RCC 7860 (cell line): ENCODE data around the gene WBP1L.
A peak's percentile ranks its signal among the peaks of the same experiment; 100 is the strongest.
"Not testable (repeated sequence)": the region's sequence is repeated elsewhere in the genome, so short reads cannot be mapped to it uniquely, and the experiment has no call there.

ENCODE experiments used
- DNase-seq: peaks from one replicate; pipeline ENCODE4 v3.0.0-alpha.2; 2015; ENCODE audit warnings: low spot score
- FAIRE-seq: peaks from 2 replicates; lab custom pipeline; 2012; peaks lifted over from hg19 to GRCh38; lab: Jason Lieb, UNC

WBP1L gene

DNA sequence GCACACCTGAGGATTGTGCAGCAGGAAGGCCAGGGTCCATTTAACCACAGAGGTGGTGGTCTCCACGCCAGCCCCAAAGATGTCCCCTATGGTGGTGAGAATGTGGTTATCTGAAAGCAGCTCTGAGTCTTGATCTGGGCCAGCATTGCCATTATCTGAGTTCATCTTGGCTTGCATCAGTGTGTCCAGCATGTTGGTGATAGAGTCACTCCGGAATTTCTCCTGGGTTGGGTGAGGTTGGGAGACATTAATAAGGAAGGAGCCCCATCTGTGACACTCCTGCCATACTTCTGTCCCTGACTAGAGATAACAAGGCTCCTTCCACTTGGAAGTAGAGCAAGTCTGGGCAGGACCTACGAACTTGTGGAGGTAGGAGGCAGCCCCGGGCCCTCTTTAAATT lies 89.2 kb downstream of the WBP1L start:
- DNase-seq (no peak), FAIRE-seq (no peak)

DNA sequence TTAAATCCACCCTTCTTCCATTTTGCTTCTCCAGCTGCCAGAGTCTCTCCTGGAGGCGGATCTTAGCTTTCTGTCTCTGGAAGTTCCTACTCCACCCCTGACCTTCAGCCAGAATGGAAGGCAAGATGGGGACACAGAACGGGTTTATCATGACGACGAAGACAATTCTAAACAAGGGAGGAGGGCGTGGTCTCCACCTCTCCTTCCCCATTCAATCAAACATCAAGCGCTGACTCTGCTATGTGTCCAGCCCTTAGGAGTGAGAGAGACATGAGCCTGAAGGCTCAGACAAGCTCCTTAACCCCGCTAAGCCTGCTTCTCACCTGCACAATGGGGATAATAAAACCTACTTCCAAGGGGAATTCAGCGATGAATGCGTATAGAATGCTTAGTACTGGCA lies 90.4 kb downstream of the WBP1L start:
- FAIRE-seq (no peak), DNase-seq (no peak)

DNA sequence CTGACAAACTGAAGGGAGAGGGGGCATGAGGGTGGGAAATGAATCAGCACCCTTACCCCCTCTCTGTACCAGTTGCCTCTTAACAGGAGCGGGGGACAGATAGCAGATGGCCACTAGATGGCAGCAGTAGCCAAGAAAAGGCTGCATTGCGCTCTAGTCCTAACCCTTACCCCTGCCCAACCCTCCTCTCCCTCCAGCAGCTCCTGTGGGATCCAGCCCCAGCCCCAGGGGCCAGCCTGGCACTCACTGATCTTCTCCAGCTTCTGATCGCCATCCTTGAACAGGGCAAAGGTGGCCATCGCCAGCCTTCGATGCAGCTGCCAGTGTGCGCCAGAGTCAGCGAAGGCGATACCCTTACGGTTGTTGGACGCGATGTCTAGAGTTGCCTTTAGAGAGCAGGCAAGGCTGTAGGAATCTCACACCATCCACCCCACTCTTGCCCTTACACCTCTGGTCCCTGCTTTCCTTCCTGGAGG lies 91.3 kb downstream of the WBP1L start:
- DNase-seq, result peak; percentile 43
- no peak for FAIRE-seq

DNA sequence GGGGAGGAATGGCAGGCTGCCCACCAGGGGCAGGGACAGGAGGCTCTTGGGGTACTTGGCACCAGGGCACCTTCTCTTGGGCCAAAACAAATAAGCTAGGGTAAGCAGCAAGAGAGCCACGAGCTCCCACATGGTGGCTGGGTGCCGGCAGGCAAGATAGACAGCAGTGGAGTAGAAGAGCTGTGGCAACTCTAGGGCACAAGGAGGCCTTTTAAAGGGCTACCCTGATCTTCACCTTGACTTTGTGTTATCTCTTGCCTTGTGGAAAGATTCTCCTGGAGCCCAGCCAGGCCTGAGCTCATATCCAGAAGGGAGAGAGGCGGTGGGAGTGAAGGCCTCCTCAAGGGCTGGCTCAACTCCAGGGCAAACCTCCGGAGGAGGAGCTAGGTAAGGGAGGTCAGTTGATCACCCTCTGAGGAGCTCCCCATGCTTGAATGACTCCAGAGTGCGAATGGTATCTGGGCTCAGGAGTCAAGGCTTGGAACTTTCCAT lies 93.5 kb downstream of the WBP1L start, which contains the start of gene CYP17A1:
CYP17A1 (minus strand) TSS at position 184 of the 492 bp plus-strand sequence; CDS start at position 132, 52 bp downstream.
- DNase-seq, result peak; percentile 58

GRCh38 chr10:102838276-102838927 lies 94.7 kb downstream of the WBP1L start:
- not testable (repeated sequence) for FAIRE-seq, DNase-seq

More for the DNA sequence above, 93.5 kb downstream of the WBP1L start, which contains the start of gene CYP17A1:
- FAIRE-seq, result no peak

GRCh38 chr10:102841827-102842345 lies 98.1 kb downstream of the WBP1L start:
- FAIRE-seq (no peak), DNase-seq (no peak)

DNA sequence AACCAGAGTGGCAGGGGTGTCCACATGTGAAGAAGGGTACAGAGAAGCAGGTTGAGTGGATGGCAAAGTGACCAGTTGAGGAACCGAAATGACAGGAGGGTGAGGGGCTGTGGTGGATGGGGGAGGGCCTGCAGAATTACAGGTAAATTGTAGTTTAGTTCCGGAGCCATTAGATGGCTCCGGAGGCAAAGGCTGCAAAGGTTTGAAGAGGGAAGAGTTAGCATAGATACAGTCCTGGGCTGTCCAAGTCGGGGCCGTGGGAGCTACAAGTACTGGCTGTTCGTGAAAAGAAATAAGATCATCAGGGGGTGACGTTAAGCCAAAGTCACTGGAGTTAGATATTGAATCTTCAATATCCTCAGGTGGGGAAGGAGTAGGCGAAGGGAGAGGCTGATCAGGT lies 99.4 kb downstream of the WBP1L start:
- DNase-seq, FAIRE-seq: not testable (repeated sequence)

DNA sequence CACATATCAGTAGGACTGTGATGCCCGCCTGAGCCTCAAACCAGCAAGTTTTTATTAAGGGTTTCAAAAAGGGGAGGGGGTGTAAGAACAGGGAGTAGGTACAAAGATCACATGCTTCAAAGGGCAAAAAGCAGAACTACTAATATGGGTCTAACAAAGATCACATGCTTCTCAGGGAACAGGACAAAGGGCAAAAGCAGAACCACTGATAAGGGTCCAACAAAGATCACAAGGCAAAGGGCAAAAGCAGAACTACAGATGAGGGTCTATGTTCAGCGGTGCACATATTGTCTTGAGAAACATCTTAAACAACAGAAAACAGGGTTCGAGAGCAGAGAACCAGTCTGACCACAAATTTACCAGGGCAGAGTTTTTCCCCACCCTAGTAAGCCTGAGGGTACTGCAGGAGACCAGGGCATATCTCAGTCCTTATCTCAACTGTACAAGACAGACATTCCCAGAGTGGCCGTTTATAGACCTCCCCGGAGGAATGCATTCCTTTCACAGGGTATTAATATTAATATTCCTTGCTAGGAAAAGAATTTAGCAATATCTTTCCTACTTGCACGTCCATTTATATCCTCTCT lies 100.5 kb downstream of the WBP1L start:
- not testable (repeated sequence) for DNase-seq, FAIRE-seq

- FAIRE-seq, result no peak
- DNase-seq, result no peak
Observed at GRCh38 chr10:102845352-102845902, 101.7 kb downstream of the WBP1L start.

- DNase-seq (no peak), FAIRE-seq (no peak)
Observed at GRCh38 chr10:102850025-102850518, 106.3 kb downstream of the WBP1L start.

GRCh38 chr10:102853237-102853636 lies 109.5 kb downstream of the WBP1L start:
- FAIRE-seq, result not testable (repeated sequence)

DNA sequence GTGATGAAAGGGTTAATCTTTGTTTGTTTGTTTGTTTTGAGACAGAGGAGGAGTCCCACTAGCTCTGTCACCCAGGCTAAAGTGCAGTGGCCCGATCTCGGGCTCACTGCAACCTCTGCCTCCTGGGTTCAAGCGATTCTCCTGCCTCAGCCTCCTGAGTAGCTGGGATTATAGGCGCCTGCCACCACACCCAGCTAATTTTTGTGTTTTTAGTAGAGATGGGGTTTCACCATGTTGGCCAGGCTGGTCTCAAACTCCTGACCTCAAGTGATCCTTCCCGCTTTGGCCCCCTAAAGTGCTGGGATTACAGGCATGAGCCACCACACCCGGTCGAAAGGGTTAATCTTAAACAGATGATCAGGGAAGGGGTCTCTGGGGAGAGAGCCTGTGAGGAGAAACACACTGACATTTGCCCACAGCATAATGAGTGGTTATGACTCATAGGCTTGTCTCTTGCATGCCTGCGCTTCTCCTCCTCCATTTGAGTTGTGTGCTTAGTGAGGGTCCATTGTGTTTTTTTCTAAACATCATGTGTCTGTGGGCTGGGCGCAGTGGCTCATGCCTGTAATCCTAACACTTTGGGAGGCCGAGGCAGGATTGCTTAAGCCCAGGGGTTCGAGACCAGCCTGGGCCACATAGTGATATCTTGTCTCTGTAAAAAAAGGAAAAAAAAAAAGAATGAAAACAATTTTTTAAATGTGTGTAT lies 112.1 kb downstream of the WBP1L start:
- peak; percentile 68 for FAIRE-seq

More at GRCh38 chr10:102853237-102853636, 109.5 kb downstream of the WBP1L start:
- not testable (repeated sequence) for DNase-seq

DNA sequence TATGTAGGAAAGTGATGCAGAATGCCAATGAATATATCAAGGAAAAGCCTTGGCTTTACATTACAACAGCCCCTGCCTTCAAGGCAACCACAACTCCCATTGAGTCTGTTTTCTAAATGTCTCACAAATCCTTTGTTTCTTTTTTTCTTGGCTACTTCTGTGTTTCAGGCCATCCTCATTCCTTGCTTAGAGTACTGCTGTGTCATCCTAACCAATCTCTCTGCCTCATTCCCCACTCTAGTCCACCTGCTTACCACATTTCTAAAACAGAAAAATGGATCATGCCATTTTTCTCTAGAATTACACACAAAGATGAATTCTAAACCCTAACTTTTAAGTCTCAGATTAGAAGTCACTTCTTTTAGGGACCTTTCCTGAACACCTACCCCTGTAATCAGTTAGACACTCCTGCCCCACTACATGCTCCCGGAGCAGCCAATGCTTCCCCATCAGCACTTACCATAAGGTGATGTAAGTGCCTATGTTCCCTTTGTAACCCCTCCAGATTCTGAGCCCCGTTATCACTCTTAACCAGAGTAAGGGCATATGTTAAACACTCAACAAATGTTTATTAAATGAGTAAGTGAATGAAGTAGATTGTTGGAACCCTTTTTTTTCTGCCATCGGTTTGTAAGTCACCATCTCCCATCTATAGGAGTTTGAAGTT lies 113.1 kb downstream of the WBP1L start:
- FAIRE-seq (no peak), DNase-seq (no peak)

More for the DNA sequence above, 112.1 kb downstream of the WBP1L start:
- DNase-seq, result peak; percentile 90

- FAIRE-seq (no peak), DNase-seq (no peak)
Observed at GRCh38 chr10:102859911-102860310, 116.2 kb downstream of the WBP1L start.

DNA sequence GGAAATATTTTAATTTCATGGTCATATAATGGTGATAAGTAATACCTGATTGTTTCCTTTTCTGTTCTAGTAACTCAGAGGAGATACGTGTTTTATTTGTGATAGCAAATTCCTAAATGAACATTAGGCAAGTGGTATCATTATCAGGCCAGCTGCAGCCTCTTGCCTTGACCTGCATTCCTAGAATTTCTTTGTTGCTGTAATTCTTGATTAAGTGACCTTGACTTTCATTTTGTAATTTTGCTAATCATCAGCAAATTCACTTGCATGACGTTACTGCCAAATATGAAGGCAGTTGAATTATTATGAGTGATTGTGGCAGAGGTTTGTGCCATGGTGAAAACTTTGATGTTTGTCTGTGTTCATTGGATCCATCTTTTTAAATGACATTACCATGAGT lies 119.9 kb downstream of the WBP1L start:
- FAIRE-seq (no peak), DNase-seq (no peak)

GRCh38 chr10:102865620-102866019 lies 121.9 kb downstream of the WBP1L start:
- DNase-seq (no peak), FAIRE-seq (peak; percentile 57)
